ENCODE data around the gene DTX3L.
A peak's percentile ranks its signal among the peaks of the same experiment; 100 is the strongest.

The DTX3L gene

GRCh38 chr3:122606330-122606729, 42.2 kb downstream of the DTX3L start:
- no peak for DNase-seq (ENCODE audit: low read depth)

GRCh38 chr3:122608916-122609315, 44.8 kb downstream of the DTX3L start:
- DNase-seq (ENCODE audit: low read depth) = no peak

GRCh38 chr3:122609798-122610559, 45.8 kb downstream of the DTX3L start:
- peak; percentile 48 for DNase-seq (ENCODE audit: low read depth)

GRCh38 chr3:122612696-122613095, 48.6 kb downstream of the DTX3L start:
- DNase-seq (ENCODE audit: low read depth) = no peak

- DNase-seq (ENCODE audit: low read depth) = no peak
These were observed 51.2 kb downstream of the DTX3L start for GRCh38 chr3:122615303-122615702.

GRCh38 chr3:122618614-122619013, 54.5 kb downstream of the DTX3L start:
- no peak for DNase-seq (ENCODE audit: low read depth)

- DNase-seq (ENCODE audit: low read depth) = no peak
These were observed 54.9 kb downstream of the DTX3L start for GRCh38 chr3:122619040-122619439.

- no peak for DNase-seq (ENCODE audit: low read depth)
These were observed 56.3 kb downstream of the DTX3L start for GRCh38 chr3:122620399-122620798.

- DNase-seq (ENCODE audit: low read depth) = no peak
These were observed 57.0 kb downstream of the DTX3L start for GRCh38 chr3:122621112-122621511.

- no peak for DNase-seq (ENCODE audit: low read depth)
These were observed 59.1 kb downstream of the DTX3L start for GRCh38 chr3:122623031-122623829.
